Stimulated activated CD4-positive, alpha-beta T cell treated with anti-CD3 and anti-CD28 coated beads, Interleukin-2, amount 100 ng/mL, for 48 hours (primary cell): ENCODE measurements around the gene CBX2.

Experiments used
- DNase-seq, 2 donors: peaks; one replicate each; pipeline ENCODE4 v3.0.0-alpha.2; 2020

Gene CBX2

DNA sequence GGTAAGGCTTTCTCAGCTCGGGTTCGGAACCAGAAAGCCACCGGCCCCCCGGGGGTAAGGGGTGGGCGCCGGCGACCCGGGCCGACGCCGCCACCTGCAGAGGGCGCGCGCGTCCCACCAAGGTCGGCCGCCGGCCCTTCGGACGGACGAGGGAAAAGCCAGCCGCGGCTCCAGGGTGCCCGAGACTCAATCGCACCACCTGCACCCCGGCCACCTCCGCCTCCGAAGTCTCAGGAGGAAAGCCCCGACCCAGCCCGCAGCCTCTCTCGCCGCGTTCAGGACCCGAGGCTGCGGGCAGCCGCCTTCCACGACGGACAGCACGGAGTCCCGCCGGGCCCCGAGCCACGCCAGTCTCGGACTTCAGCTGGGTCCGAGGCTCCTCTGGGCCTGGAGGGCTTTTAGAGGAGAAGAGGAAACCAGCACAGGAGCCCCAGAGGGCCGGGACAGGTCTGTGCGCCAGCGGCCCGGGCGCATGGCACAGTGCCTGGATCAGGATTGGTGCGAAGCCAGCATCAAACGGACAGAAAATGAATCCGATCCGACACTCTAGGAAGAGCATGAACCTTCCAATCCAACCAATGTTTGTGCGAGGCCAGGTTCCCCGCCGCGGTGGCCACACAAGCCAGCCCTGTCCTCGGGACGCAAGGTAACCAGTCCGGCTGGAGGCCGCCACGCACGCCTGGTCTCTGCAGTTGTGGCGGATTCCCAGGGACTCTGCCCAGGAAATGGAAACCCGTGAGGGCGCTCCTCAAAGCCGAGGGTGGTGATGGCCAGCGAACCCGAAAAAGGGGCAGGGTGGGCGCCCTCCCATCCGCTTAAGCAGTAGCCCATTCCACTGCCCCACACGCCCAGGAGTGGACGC, 12.2 kb downstream of the CBX2 start:
- DNase-seq: no peak

DNA sequence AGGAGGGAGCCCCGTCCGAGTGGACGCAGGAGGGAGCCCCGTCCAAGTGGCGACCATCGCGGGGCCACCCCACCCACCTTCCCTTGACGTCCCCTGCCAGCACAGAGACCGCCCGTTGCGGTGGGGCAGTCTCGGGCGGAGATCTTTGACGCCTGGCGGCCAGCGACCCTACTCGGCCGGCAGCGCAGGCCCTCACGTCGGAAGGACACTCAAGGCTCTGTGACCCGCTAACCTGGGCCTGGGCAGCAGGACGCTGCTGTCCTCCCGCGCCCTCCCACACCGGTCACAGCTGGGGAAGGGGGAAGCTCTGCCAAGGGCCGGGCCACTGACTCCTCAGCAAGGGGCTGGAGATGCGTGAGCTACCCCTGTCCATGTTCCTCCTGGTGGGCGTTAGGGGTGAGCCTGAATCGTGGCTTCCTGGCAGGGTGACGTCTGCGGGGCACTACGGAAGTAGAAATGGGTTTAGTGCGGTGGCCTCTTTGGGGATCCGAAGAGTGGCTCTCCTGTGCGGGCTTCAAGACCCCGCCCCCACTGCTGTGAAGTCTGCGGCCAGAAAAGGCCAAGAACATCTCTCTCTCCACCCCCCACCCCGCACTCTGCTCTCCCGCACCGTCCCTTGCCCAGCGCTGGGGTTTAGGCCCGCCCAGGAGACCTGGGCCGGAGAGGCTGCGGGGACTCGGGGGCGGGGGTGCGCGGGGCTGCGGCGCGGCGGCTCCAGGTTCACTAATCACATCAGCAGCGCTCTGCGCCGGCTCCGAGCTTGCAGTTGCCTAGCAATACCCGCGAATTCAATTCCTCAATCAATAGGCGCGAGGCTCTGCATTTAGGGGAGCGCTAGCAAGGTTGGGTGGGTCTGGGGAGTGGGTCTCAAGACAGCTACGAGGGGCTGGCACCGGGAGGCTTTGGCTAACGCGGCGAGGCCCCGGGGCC, 13.1 kb downstream of the CBX2 start:
- no peak for DNase-seq

DNA sequence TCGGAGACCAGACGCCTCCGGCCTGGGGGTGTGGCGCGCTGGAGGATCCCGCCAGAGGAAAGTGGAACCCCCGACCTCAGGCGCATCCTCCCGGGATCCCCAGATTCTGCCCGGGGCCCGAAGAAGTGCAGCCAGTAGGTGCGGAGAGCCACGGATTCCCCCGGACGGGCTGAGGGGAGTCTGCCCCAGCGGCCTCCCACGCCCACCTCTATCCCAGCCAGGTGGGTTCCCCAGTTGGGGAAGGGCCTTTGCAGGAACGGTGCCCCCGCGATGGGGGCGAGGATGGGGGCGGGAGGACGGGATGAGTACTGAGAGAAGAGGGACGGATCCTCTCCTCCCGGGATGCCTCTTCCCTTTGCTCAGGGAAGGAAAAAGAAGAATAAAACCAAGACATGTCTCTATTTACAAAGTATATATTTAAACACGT, 13.8 kb downstream of the CBX2 start:
- DNase-seq: no peak

DNA sequence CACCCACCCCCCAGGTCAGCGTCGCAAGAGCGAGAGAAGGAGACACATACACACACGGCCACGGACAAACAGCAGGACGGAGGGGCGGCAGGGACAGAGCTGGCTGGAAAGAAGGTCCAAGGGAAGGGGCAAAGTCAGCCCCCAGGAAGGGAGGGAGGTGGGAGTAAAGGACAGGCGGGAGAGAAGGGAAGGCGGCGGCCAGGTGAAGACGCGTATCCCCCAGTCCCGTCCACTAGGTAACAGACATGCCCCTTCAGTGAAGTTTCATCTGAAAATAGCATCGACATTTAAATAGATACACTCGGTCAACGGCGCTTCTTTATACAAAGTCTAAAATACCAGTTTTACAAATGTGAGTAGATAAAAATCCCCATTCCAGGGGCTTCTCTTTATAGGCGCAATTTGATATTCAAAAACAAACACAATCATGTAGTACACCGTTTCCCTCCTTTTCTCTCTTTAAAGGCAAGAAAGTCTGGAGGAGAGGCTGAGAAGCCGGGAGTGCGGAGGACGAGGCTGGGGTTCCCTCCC, 14.5 kb downstream of the CBX2 start:
- DNase-seq: no peak

DNA sequence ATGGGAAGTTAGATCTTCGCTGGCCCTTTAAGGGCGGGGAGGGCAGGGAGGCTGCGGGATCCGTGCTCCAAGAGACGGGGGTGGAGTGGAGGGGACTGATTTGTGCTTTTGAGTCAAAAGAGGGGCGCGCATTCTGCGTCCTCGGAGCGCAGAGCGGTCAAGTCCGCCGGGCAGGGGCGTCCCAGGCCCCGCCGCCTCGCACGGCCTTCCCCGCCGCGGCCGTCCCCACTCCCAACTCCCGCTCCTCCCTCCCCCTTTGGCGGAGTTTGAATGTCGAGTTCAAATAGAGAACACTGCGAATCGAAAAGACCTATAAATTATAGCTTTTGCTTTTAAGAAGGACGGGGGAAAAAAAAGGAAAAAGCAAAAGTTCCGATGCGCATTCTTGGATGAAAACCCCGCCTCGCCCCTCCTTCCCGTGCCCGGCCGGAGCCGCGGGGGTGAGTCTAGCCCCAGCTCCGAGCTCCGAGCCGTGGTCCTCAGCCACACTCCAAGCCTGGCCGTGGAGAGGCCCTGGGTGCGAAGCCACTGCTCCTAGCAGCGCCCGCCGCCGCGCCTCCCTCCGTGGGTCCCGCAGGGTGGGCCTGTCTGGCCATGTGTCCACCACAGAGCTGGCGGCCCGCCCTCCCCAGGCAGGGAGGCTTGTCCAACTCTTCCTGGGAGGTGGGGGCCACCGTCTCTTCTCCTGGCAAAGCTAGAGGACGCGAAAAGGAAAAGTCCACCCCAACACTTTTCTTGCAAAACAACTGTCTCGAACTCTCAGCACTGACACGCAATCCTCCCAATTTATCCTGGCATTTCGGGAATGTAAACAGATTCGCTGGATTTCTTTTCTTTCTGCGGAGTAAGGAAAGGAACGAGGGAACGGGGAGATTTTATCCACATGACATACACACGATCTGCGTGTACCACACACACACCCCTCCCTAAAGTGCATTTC, 15.3 kb downstream of the CBX2 start:
- DNase-seq: no peak

DNA sequence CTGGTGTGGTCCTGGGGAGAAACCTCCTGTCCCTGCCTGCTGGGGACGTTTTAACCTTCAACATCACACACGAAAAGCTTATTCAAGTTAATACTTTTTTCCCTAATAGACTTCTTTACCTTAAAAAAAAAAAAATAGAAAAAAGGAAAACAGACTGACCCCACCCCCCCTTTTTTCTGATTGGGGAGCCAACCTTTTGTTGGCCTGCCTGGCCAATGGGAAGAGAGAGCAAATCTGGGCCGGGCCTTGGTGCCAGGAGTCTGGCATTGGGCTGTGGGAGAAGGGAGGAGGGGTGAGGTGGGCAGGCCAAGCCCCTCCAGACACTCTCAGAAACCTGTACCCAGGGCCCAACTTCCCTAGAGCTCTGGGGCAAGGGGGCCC, 16.0 kb downstream of the CBX2 start:
- DNase-seq: no peak

DNA sequence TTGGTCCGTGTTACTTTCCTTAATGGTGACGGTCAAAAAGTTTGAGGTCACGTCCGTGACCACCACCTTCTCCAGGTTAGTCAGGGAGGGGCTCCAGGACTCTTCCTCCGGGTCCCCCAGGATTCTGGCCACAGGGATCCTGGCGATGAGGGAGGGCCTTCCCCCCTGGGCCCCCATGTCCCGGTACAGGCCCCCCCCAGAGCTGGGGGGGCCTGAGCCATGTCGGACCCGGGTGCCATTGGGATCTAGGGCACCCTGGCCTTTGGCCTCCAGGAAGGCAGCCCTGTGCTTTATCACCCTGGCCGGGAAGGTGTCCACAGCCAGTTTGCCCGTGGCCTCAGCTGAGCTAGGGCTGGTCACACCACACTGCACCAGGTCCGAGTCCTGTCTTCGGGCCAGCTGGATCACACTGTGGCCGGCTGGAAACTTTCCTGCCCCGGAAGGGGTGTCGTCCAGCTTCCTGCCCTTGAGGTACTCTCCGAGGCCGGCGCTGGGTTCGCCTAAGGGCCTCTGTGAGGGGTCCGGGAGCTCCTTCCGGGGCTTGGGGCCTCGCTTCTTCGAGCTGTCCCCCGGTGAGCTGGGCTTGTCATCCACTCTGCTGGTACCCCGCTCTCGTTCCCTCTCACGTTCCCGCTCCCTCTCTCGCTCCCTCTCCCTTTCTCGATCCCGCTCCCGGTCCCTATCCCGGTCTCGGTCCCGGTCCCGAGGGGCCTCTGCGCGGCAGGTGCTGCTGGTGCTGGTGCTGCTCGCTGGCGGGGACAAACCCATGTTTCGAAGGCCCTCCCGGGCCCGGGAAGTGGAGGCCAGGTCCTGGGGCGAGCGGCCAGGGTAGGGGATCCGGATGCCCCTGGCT, 16.9 kb downstream of the CBX2 start:
- no peak for DNase-seq

DNA sequence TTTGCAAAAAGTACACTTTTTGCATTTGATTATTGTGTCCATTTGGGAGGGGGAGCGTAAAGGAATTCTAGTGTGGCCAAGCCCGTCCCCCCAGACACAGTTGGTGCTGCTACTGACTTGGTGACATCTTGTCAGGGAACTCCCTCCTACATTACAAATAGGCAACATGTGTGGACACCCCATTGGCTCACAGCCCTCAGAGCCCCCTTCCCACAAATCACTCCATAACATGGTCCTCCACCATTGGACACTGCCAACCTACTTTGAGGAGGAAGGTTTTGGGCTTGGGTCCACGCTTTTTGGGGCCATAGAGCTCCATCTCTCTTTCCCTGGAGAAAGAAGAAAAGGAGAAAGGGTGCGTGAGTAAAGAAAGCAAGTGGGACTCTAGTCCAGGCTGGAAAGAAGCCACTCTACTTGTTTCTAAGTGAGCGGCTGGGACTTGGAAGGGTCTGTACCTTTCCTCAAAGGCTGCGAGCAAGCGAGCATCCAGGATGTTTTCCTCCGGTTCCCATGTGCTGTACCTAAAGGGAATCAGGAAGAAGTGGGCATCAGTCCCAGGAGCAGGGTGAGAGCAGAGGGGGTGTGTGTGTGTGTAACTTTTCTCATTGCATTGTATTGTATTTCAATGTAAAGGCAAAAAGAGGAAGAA, 18.0 kb downstream of the CBX2 start:
- no peak for DNase-seq

DNA sequence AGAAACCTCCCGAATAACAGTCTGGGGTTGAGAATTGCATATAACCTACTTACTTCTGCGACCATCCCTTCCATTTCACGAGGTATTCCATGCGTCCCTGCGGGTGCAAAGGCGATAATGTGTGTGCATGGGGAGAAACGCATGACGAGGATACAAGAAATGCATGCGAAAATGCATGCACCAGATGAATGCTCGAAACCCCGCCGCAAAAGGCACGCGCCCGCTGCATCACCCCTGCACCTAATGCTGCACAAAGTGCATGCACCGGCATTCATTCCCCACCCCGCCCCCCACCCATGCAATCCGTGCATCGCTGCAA, 18.5 kb downstream of the CBX2 start:
- no peak for DNase-seq

DNA sequence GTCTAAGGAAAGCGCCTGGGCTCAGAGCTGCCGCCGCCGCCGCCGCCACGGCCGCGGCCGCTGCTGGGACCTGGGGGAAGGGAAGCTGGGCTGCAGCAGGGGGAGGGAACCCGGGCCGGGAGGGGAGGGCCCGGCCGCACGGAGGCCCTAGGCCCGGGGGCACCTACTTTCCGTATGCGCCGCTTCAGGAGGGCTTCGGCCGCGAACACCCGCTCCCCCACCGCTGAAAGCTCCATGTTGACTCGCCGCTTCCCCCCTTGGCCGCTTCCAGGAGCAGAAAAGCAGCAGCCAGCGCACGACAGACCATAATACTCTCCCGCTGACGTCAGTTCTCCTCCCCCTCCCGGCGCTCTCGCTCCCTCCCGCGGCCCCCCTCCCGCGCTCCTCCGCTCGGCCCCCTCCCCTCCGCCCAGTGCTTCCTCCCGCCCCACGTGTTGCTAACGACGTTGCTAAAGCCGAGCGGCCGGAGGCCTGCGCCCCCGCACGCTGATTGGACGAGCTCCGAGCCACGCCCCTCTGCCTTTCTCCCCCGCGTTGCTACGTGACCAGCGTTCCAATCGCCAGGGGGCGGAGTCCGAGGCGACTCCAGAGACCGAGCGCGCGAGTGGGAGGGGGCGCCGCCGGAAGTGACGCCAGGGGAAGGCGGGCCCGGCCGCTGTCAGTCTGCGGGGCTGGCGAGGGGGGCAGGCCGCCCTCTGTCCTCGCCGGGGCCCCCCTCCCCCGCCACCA, 19.0 kb downstream of the CBX2 start, which contains the start of gene CBX8:
TSS of gene CBX8 (minus strand) at position 315 of the 729 bp plus-strand sequence. CDS start at position 236, 79 bp downstream.
- DNase-seq: peak; percentile 99

DNA sequence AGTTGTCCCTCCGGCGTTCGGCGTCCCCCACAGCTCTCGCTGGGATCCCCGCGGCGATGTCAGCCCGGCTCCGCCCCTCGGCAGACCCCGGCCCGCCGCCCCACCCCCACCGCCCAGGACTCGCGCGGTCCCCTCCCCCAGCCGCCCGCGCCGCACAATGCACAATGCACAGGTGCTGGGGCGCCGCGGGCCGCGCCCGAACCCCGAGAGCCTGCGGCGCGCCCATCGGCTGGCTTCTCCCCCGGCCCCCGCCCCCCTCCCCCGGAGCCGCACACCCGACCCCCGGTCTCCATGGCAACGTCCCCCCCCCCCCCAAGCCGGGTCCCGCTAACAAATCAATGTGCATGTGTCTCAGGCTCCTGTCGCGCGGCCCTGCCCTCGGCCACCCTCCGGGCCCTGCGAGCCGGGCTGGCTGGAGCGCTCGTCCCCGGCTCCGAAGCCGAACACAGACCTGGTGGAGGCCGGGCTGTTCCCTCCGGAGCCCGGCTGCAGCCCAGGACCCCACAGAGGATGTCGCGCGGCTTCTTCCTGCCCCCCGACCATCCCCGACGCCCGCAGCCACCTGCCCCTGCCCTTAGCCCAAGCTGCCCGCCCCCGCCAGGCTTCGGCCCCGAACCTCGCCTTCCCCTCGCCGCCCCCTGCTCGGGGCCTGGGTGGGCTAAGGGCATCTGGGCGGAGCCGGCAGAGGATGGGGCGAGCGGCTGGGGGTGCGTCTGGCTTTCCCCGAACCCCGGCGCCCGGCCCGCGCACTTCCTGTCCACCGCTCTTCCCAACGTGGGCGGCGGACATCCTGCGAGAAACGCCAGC, 19.7 kb downstream of the CBX2 start:
- no peak for DNase-seq

DNA sequence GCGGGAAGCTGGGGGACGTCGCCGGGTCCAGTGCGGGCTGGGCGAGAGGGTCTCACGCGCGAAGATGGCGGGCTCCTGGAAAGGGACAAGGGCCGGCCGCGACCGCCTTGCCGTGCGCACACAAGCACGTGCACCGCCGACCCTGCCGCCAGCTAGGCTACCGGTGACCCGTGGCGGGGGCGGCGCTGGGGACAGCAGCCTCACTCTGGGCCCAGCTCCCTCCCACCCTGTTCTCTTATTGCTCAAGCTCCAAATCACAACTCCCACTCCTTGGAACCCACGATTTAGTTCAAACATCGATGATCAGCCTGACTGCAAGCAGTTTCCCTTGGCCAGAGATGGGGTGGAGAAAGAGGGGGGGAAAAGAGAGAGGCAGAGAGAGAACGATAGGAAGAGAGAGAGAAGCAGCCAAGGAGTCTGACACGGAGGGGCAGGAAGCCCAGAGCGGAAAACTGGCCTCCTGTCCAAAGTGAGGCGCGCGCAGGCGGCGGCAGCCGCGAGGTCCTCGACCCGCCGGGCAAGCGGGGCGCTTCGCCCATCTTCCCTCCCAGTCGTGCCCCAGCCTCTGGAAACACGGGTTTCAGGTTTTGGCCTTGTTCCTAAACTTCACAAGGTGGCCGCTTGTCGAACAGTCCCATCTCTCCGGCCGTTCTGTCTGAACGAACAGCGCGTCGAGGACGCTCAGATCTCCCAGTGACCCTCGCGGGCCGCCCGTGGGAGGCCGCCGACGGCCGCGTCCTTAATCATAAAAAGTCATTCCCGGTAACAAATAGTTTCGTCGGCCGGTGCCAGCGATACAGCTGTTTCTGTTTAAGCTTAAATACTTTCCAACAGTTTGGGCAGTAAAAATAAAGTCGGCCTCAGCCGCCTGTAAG, 20.6 kb downstream of the CBX2 start:
- no peak for DNase-seq

DNA sequence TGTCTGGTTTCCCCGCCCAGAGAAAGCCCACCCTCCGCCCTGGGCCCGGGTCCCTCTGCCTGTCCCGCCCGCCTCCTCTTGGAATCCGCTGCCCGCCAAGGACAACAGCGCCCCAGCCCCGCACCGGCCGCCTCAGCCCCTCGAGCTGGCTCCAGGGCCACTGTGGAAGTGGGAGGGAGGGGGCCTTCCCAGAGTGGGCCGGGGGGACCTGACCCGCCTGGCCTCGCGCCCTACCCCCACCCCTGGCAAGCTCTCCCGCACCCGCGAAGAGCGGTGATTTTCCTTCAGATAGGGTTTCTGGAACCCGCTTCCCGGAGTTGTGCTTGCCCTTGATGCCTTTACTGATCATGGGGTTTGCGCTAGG, 21.2 kb downstream of the CBX2 start:
- no peak for DNase-seq

DNA sequence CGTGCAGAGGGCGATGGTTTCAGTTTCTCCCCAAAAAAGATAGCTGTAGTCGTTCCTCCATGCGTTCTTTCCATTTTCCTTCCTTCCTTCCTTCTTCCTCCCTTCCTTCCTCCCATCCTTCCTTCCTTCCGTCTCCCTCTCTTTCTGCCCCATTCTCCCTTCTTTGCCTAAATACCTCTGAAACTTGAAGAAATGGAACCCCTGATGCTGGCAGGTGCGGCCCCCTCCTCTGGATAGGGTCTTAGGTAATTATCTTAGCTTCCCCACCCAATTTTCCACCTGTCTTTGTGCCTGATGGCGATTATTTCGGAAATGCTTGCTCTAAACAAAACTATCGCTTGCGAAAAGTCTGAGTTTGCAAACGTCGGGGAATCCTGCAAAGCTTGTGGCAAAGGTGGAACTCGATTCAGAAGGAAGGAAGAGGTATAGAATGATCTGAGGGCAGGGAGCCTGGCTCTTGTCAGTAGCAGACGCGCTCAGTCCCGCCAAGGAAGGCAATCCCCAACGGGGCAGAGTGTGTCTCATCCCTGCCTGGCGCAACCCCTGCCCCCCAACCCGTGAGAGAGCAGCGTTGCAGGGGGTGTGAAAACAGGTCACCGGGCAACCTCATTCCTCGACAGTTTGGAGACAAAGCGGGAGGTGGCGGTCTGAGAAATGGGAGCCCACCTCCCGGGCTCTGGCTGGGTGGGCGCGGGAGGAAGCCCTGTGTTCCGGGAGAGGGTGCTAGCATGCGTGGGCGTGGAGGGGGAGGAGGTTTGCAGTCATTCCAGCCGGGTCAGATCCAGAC, 21.8 kb downstream of the CBX2 start:
- DNase-seq: no peak

DNA sequence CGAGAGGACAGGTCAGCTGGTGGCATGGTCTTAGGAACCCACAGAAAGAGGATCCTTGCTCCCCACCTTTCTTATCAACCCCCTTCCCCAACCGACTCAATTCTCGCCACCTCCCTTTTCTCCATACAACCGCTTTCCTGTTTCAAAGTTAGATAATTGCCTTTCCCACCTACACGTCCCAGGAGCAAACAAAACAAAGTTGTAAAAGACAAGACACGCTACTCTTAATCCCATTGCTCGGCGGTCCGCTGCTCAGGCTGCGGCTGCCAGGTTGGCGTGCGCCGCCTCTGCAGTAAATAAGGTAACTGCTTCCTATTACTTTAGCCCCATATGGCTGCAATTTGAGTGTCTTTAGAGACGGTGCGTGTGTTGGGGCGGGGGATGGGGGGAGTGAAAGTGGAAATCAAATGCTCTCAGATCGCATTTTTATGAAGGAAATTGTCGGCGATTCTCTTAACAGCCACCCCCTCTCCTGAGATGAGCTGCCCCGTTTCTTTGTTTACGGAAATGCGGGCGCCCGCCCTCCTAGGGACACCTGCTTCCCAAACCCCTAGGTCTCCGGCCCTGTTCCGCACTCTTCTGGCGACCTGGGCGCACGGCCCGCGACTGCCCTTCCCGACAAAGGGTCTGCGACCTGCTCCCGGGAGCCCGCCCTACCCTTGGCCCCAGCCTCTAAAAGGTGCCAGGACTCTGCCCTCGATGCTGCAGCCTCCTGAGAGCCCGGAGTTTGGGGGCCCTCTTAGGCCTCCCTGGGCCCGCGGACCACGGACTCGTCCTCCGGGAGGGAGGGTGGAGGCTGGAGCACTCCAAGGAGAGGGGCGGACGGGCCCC, 22.6 kb downstream of the CBX2 start:
- peak in 1 of 2 donors; percentile 51 for DNase-seq
